HEK293 (cell line): ENCODE measurements around the gene CABLES2.

Experiments
- SCRT2 ChIP-seq: fragments of 450-650 bp; formaldehyde crosslinking; IDR thresholded peaks from 2 replicates; pipeline ENCODE4 v1.5.1; 2016; ENCODE audit warnings: missing biosample characterization, missing genetic modification characterization
- SP2 ChIP-seq: fragments of 450-650 bp; formaldehyde crosslinking; IDR thresholded peaks from 2 replicates; pipeline ENCODE4 v1.5.1; 2016; ENCODE audit warnings: missing biosample characterization, missing genetic modification characterization
- ZNF10 ChIP-seq: fragments of 450-650 bp; formaldehyde crosslinking; IDR thresholded peaks from 2 replicates; pipeline ENCODE4 v1.5.1; 2017; ENCODE audit warnings: missing biosample characterization, missing genetic modification characterization
- ZNF19 ChIP-seq: fragments of 450-650 bp; formaldehyde crosslinking; IDR thresholded peaks from 2 replicates; pipeline ENCODE4; 2016; ENCODE audit warnings: missing biosample characterization, missing genetic modification characterization, low read depth
- ZNF366 ChIP-seq: fragments of 450-650 bp; formaldehyde crosslinking; conservative IDR thresholded peaks from 2 replicates; pipeline ENCODE4 v1.5.1; 2016; ENCODE audit warnings: missing biosample characterization, missing genetic modification characterization
- ZNF416 ChIP-seq: fragments of 450-650 bp; formaldehyde crosslinking; IDR thresholded peaks from 2 replicates; pipeline ENCODE4 v1.5.1; 2016; ENCODE audit warnings: missing biosample characterization, missing genetic modification characterization
- ZNF510 ChIP-seq: fragments of 450-650 bp; formaldehyde crosslinking; IDR thresholded peaks from 2 replicates; pipeline ENCODE4 v1.5.1; 2018; ENCODE audit warnings: mild to moderate bottlenecking, missing genetic modification characterization, missing biosample characterization; ENCODE audit not compliant: insufficient replicate concordance
- TF ChIP-seq, protein P1 (sequence below): fragments of 450-650 bp; formaldehyde crosslinking; IDR thresholded peaks from 2 replicates; pipeline ENCODE4 v1.5.1; 2016; ENCODE audit warnings: missing biosample characterization, missing genetic modification characterization
- TF ChIP-seq, protein P2 (sequence below): sonication (generic); formaldehyde crosslinking; IDR thresholded peaks from 2 replicates; pipeline ENCODE4 v1.8.1; 2022; ENCODE audit warnings: mild to moderate bottlenecking, moderate library complexity, missing genetic modification reagents
- TF ChIP-seq, protein P3 (sequence below): fragments of 450-650 bp; formaldehyde crosslinking; IDR thresholded peaks from 2 replicates; pipeline ENCODE4 v1.5.1; 2016; ENCODE audit warnings: missing biosample characterization, missing genetic modification characterization, low read depth
- TF ChIP-seq, protein P4 (sequence below): fragments of 450-650 bp; formaldehyde crosslinking; IDR thresholded peaks from 2 replicates; pipeline ENCODE4 v1.5.1; 2016; ENCODE audit warnings: missing biosample characterization, missing genetic modification characterization, borderline replicate concordance
- TF ChIP-seq, protein P5 (sequence below): fragments of 450-650 bp; formaldehyde crosslinking; IDR thresholded peaks from 2 replicates; pipeline ENCODE4 v1.5.1; 2016; ENCODE audit warnings: missing biosample characterization, missing genetic modification characterization, low read depth
- TF ChIP-seq, protein P6 (sequence below): fragments of 450-650 bp; IDR thresholded peaks from 2 replicates; pipeline ENCODE4 v1.5.1; 2018; ENCODE audit warnings: missing biosample characterization, mild to moderate bottlenecking, missing genetic modification characterization

DNA sequence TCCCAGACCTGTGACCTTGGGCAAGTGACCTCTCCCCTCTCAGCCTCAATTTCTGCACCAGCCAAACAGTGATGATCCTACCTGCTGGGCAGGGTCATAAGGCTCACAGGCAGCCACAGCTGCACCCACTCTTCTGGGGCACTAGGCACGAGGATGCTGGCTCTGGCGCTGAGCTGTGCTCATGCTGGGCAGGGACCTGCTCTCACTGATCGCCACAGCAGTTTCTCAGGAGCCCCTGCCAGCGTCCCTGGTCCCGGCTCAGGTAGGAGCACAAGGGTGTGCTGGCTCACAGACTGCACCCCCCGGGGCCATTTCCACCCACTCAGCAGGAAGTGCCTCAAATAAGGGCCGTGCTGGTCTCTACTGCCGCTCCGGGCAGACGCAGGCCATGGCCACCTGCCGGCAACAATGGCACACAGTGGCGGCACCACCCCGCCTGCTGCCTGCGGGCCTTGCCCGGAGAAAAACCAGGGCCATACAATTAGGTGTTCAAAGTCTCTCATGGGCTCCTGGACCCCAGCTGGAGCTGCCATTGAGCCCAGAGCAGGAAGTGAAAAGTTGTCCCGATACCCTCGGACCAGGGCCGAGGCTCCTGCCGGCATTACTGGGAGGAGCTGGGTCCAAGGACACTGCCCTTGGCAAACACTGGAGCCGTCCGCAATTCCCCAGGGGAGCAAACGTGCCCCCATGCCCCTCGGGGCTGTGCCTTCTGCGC is 4.6 kb upstream of the CABLES2 start:
- TF ChIP-seq, protein P1, sequence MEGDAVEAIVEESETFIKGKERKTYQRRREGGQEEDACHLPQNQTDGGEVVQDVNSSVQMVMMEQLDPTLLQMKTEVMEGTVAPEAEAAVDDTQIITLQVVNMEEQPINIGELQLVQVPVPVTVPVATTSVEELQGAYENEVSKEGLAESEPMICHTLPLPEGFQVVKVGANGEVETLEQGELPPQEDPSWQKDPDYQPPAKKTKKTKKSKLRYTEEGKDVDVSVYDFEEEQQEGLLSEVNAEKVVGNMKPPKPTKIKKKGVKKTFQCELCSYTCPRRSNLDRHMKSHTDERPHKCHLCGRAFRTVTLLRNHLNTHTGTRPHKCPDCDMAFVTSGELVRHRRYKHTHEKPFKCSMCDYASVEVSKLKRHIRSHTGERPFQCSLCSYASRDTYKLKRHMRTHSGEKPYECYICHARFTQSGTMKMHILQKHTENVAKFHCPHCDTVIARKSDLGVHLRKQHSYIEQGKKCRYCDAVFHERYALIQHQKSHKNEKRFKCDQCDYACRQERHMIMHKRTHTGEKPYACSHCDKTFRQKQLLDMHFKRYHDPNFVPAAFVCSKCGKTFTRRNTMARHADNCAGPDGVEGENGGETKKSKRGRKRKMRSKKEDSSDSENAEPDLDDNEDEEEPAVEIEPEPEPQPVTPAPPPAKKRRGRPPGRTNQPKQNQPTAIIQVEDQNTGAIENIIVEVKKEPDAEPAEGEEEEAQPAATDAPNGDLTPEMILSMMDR, result no peak
- TF ChIP-seq ZNF366 (tag by site-specific recombination) (no peak), SCRT2 (tag by site-specific recombination) (no peak), ZNF510 (no peak), ZNF416 (no peak), ZNF19 (tag by site-specific recombination) (no peak), SP2 (tag by site-specific recombination) (no peak), ZNF10 (no peak)
- TF ChIP-seq, protein P2, sequence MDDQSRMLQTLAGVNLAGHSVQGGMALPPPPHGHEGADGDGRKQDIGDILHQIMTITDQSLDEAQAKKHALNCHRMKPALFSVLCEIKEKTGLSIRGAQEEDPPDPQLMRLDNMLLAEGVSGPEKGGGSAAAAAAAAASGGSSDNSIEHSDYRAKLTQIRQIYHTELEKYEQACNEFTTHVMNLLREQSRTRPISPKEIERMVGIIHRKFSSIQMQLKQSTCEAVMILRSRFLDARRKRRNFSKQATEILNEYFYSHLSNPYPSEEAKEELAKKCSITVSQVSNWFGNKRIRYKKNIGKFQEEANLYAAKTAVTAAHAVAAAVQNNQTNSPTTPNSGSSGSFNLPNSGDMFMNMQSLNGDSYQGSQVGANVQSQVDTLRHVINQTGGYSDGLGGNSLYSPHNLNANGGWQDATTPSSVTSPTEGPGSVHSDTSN (CRISPR knock-in tag), result no peak
- TF ChIP-seq, protein P3, sequence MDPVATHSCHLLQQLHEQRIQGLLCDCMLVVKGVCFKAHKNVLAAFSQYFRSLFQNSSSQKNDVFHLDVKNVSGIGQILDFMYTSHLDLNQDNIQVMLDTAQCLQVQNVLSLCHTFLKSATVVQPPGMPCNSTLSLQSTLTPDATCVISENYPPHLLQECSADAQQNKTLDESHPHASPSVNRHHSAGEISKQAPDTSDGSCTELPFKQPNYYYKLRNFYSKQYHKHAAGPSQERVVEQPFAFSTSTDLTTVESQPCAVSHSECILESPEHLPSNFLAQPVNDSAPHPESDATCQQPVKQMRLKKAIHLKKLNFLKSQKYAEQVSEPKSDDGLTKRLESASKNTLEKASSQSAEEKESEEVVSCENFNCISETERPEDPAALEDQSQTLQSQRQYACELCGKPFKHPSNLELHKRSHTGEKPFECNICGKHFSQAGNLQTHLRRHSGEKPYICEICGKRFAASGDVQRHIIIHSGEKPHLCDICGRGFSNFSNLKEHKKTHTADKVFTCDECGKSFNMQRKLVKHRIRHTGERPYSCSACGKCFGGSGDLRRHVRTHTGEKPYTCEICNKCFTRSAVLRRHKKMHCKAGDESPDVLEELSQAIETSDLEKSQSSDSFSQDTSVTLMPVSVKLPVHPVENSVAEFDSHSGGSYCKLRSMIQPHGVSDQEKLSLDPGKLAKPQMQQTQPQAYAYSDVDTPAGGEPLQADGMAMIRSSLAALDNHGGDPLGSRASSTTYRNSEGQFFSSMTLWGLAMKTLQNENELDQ (tag by site-specific recombination), result no peak
- TF ChIP-seq, protein P4, sequence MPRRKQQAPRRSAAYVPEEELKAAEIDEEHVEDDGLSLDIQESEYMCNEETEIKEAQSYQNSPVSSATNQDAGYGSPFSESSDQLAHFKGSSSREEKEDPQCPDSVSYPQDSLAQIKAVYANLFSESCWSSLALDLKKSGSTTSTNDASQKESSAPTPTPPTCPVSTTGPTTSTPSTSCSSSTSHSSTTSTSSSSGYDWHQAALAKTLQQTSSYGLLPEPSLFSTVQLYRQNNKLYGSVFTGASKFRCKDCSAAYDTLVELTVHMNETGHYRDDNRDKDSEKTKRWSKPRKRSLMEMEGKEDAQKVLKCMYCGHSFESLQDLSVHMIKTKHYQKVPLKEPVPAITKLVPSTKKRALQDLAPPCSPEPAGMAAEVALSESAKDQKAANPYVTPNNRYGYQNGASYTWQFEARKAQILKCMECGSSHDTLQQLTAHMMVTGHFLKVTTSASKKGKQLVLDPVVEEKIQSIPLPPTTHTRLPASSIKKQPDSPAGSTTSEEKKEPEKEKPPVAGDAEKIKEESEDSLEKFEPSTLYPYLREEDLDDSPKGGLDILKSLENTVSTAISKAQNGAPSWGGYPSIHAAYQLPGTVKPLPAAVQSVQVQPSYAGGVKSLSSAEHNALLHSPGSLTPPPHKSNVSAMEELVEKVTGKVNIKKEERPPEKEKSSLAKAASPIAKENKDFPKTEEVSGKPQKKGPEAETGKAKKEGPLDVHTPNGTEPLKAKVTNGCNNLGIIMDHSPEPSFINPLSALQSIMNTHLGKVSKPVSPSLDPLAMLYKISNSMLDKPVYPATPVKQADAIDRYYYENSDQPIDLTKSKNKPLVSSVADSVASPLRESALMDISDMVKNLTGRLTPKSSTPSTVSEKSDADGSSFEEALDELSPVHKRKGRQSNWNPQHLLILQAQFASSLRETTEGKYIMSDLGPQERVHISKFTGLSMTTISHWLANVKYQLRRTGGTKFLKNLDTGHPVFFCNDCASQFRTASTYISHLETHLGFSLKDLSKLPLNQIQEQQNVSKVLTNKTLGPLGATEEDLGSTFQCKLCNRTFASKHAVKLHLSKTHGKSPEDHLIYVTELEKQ (tag by site-specific recombination), result no peak
- TF ChIP-seq, protein P5, sequence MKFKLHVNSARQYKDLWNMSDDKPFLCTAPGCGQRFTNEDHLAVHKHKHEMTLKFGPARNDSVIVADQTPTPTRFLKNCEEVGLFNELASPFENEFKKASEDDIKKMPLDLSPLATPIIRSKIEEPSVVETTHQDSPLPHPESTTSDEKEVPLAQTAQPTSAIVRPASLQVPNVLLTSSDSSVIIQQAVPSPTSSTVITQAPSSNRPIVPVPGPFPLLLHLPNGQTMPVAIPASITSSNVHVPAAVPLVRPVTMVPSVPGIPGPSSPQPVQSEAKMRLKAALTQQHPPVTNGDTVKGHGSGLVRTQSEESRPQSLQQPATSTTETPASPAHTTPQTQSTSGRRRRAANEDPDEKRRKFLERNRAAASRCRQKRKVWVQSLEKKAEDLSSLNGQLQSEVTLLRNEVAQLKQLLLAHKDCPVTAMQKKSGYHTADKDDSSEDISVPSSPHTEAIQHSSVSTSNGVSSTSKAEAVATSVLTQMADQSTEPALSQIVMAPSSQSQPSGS (tag by site-specific recombination), result no peak
- TF ChIP-seq, protein P6, sequence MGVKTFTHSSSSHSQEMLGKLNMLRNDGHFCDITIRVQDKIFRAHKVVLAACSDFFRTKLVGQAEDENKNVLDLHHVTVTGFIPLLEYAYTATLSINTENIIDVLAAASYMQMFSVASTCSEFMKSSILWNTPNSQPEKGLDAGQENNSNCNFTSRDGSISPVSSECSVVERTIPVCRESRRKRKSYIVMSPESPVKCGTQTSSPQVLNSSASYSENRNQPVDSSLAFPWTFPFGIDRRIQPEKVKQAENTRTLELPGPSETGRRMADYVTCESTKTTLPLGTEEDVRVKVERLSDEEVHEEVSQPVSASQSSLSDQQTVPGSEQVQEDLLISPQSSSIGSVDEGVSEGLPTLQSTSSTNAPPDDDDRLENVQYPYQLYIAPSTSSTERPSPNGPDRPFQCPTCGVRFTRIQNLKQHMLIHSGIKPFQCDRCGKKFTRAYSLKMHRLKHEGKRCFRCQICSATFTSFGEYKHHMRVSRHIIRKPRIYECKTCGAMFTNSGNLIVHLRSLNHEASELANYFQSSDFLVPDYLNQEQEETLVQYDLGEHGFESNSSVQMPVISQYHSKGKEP (tag by site-specific recombination), result no peak
